ENCODE results near the gene DUSP1. TPM values are rescaled to one million over a fixed set of nuclear protein-coding genes. Genes with fewer than 3 reads are reported as not detected.

Gene DUSP1
- total RNA-seq (2014; rRNA removed) (522 and 586 TPM in 2 replicates), Bru-seq, nascent RNA (percentile 97 among the genes with signal in this experiment), BruChase-seq, experiment 1, labeled RNA remaining after a 6-hour chase (percentile 82 among the genes with signal in this experiment), BruChase-seq, experiment 2, labeled RNA remaining after a 2-hour chase (percentile 85 among the genes with signal in this experiment)
- long read RNA-seq, transcript DUSP1-201 (4 exons, 2,019 nt) = major isoform, 25 of 37 reads
- long read RNA-seq, partial matches to known transcripts = 3 of 37 reads
- long read RNA-seq, other reads (novel, unspliced or antisense) = 9 of 37 reads

- Histone ChIP-seq H3K27ac (ENCODE audit: low read length) (peak within 1 kb of the TSS; percentile 90), H3K79me2 (ENCODE audit: low read length) (peaks cover 35% of the 10 kb centered on the region), H3K4me2 (ENCODE audit: low read length) (peak within 1 kb of the TSS; percentile 96), H3K9ac (ENCODE audit: low read length) (peak within 1 kb of the TSS; percentile 98), H3K9me2 (replicated peaks; ENCODE audit: low read length) (no peaks in the 10 kb centered on the region), H3K9me3 (ENCODE audit: low read length) (no peaks in the 10 kb centered on the region), H3F3A (ENCODE audit: low read length, unreplicated experiment) (peaks cover 25% of the 10 kb centered on the region), H3K4me1 (ENCODE audit: insufficient read depth, low read length) (peaks cover 59% of the 10 kb centered on the region), H3K27me3 (ENCODE audit: low read length) (no peaks in the 10 kb centered on the region), H4K20me1 (ENCODE audit: low read length) (peaks cover 32% of the 10 kb centered on the region), H2AFZ (ENCODE audit: low read length) (no peak within 1 kb of the TSS), H3K36me3 (ENCODE audit: low read depth, low read length) (peaks cover 29% of the 10 kb centered on the region), H3K4me3 (ENCODE audit: low read length) (peak within 1 kb of the TSS; percentile 90)
- ATAC-seq (peak; percentile 54), DNase-seq (peak; percentile 97)
- ChIA-PET CTCF (interaction anchor here (0.5 to 2.1 kb wide), 2 partner anchors 77 to 98 kb away, joined by 3 to 6 read pairs; no protein-coding TSS in a partner anchor), POLR2A (ENCODE audit: unreplicated experiment) (interaction anchor here (0.5 to 1.3 kb wide), 7 partner anchors 12 to 155 kb away, joined by 3 to 16 read pairs (median 4); no protein-coding TSS in a partner anchor)
- intact Hi-C loops (cut with micrococcal nuclease) = loop anchor here (2.0 to 10.0 kb wide), 3 partner anchors 162 to 684 kb away; partner anchors contain the start of gene RPL26L1
- TF ChIP-seq CTCF (conservative IDR thresholded peaks at IDR 0.05; ENCODE audit: low read depth, low read length) (peak; percentile 38; the same call in 1 of the 2 replicates), EZH2 (IDR thresholded peaks at IDR 0.05; ENCODE audit: low read length, unreplicated experiment) (no peak)
- BruUV-seq (replicated peaks) = no TSS peak
Observed at GRCh38 chr5:172770675-172771438, at the start of gene DUSP1. TSS of gene DUSP1 (minus strand) at chr5:172771195. CDS start at chr5:172770952, 243 bp downstream.

GRCh38 chr5:172820046-172820767 is 49.2 kb upstream of the DUSP1 start:
- Histone ChIP-seq H3K27me3 (ENCODE audit: low read length) (no peaks in the 10 kb centered on the region), H3K27ac (ENCODE audit: low read length) (peak overlapping the region; percentile 69), H3F3A (ENCODE audit: low read length, unreplicated experiment) (no peaks in the 10 kb centered on the region), H3K4me2 (ENCODE audit: low read length) (peak overlapping the region; percentile 28), H3K9me2 (replicated peaks; ENCODE audit: low read length) (no peaks in the 10 kb centered on the region), H4K20me1 (ENCODE audit: low read length) (no peaks in the 10 kb centered on the region), H3K4me3 (ENCODE audit: low read length) (no peak overlapping the region), H3K9me3 (ENCODE audit: low read length) (no peaks in the 10 kb centered on the region), H3K4me1 (ENCODE audit: insufficient read depth, low read length) (peaks cover 24% of the 10 kb centered on the region), H3K36me3 (ENCODE audit: low read depth, low read length) (no peaks in the 10 kb centered on the region), H2AFZ (ENCODE audit: low read length) (peak overlapping the region; percentile 29; the same call in 1 of the 2 replicates), H3K79me2 (ENCODE audit: low read length) (no peaks in the 10 kb centered on the region), H3K9ac (ENCODE audit: low read length) (peak overlapping the region; percentile 65)
- no peak for TF ChIP-seq CTCF (conservative IDR thresholded peaks at IDR 0.05; ENCODE audit: low read depth, low read length)
- TF ChIP-seq EZH2 (IDR thresholded peaks at IDR 0.05; ENCODE audit: low read length, unreplicated experiment) = no peak
- no peak for TF ChIP-seq EZH2phosphoT487 (IDR thresholded peaks at IDR 0.05; ENCODE audit: borderline replicate concordance, low read length)
- CTCF ChIA-PET = interaction anchor here (0.5 kb wide), 1 partner anchor 358 kb away, joined by 8 read pairs; no protein-coding TSS in a partner anchor
- ATAC-seq (peak; percentile 89), DNase-seq (peak; percentile 55)
- BruUV-seq (replicated peaks) = no TSS peak
- POLR2A ChIA-PET (ENCODE audit: unreplicated experiment) = no interaction called here
- intact Hi-C loops (cut with micrococcal nuclease) = no loop called here

All from PC-3 (cell line).